Measurements from ENCODE around the gene STRIP2. TPM values are rescaled to one million over a fixed set of nuclear protein-coding genes. Genes with fewer than 3 reads are reported as not detected.

Gene STRIP2
- total and polyA plus RNA-seq, 2 experiments from 2014 or later, result 4.7 to 10.6 TPM

DNA sequence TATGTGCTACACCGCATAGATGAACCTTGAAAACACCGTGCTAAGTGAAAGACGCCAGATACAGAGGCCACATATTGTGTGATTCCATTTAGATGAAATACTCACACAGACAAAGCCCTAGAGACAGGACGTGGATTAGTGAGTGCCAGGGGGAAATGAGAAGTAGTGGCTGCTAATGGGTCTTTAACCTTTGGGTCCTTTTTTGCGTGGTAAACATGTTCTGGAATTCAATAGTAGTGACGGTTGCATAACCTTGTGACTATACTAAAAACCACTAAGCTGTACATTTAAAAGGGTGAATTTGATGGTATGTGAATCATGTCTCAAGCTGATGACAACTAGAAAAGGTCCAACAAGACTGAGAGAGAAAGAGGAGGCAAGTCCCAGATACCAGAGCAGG is 83.7 kb downstream of the STRIP2 start (continued):
- TF ChIP-seq, protein P1, sequence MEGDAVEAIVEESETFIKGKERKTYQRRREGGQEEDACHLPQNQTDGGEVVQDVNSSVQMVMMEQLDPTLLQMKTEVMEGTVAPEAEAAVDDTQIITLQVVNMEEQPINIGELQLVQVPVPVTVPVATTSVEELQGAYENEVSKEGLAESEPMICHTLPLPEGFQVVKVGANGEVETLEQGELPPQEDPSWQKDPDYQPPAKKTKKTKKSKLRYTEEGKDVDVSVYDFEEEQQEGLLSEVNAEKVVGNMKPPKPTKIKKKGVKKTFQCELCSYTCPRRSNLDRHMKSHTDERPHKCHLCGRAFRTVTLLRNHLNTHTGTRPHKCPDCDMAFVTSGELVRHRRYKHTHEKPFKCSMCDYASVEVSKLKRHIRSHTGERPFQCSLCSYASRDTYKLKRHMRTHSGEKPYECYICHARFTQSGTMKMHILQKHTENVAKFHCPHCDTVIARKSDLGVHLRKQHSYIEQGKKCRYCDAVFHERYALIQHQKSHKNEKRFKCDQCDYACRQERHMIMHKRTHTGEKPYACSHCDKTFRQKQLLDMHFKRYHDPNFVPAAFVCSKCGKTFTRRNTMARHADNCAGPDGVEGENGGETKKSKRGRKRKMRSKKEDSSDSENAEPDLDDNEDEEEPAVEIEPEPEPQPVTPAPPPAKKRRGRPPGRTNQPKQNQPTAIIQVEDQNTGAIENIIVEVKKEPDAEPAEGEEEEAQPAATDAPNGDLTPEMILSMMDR (conservative IDR thresholded peaks at IDR 0.05; ENCODE audit: low read depth in 2 of 2), result no peak

GRCh38 chr7:129519464-129519863 is 85.2 kb downstream of the STRIP2 start:
- H3K36me3 ChIP-seq (ENCODE audit: insufficient read depth), result no peaks in the 10 kb centered on the region
- H3K27ac Mint-ChIP-seq, result no peak overlapping the region
- TF ChIP-seq ZNF331 (CRISPR knock-in tag; IDR thresholded peaks at IDR 0.05; ENCODE audit: low read depth), result no peak
- TF ChIP-seq JUNB (IDR thresholded peaks at IDR 0.05; ENCODE audit: unreplicated experiment), result no peak
- no peak for TF ChIP-seq POLR2AphosphoS5 (IDR thresholded peaks at IDR 0.05; ENCODE audit: low read depth)
- TF ChIP-seq CREB1 (CRISPR knock-in tag; IDR thresholded peaks at IDR 0.05; ENCODE audit: low read depth), result no peak
- no peak overlapping the region; the same call in 2 of the 3 replicates for H3K4me3 Mint-ChIP-seq
- peaks cover 10% of the 10 kb centered on the region for H3K27me3 Mint-ChIP-seq (ENCODE audit: insufficient read depth, low read depth, poor library complexity)
- H3K9me2 ChIP-seq (ENCODE audit: insufficient read depth), result no peaks in the 10 kb centered on the region
- no peaks in the 10 kb centered on the region for H3K36me3 Mint-ChIP-seq (ENCODE audit: low read depth)
- DNase-seq (ENCODE audit: low spot score) (no peak), ATAC-seq (peak; percentile 53)
- H2AFZ ChIP-seq, result no peak overlapping the region
- no peak overlapping the region for H3K27ac ChIP-seq (ENCODE audit: low read depth)
- no peaks in the 10 kb centered on the region for H3K27me3 ChIP-seq (ENCODE audit: insufficient read depth)
- H3K4me1 ChIP-seq (ENCODE audit: insufficient read depth), result peaks cover 8% of the 10 kb centered on the region
- H3K4me2 ChIP-seq, result peak overlapping the region; percentile 54; the same call in 1 of the 2 replicates
- H3F3A ChIP-seq (replicated peaks; ENCODE audit: low read depth), result 0 out of 2 replicates have a peak, but pooled peaks cover 3% of the 10 kb centered on the region
- H3K4me3 ChIP-seq, result no peak overlapping the region
- H4K20me1 ChIP-seq (replicated peaks; ENCODE audit: insufficient read depth), result no peaks in the 10 kb centered on the region
- peaks cover 34% of the 10 kb centered on the region for H3K4me1 Mint-ChIP-seq
- H3K9me3 Mint-ChIP-seq, result peaks cover 4% of the 10 kb centered on the region; the same call in 2 of the 3 replicates
- no peaks in the 10 kb centered on the region for H3K79me2 ChIP-seq (replicated peaks; ENCODE audit: insufficient read depth)

- ATAC-seq, result peak; percentile 93
These were observed 88.1 kb downstream of the STRIP2 start for GRCh38 chr7:129522088-129522970.

More at GRCh38 chr7:129522088-129522970, 88.1 kb downstream of the STRIP2 start:
- H3K4me1 ChIP-seq (ENCODE audit: insufficient read depth), result peaks cover 8% of the 10 kb centered on the region
- TF ChIP-seq STAT1 (IDR thresholded peaks at IDR 0.05; ENCODE audit: unreplicated experiment) (no peak), EZH2 (IDR thresholded peaks at IDR 0.05; ENCODE audit: low read depth, unreplicated experiment) (no peak), ZNF114 (CRISPR knock-in tag; IDR thresholded peaks at IDR 0.05) (no peak), ETS1 (IDR thresholded peaks at IDR 0.05) (no peak), POLR2AphosphoS5 (IDR thresholded peaks at IDR 0.05; ENCODE audit: low read depth) (no peak), REST (IDR thresholded peaks at IDR 0.05; ENCODE audit: unreplicated experiment) (peak; percentile 81)
- TF ChIP-seq, protein P1 (conservative IDR thresholded peaks at IDR 0.05; ENCODE audit: low read depth in 2 of 2), result no peak
- H3K4me1 Mint-ChIP-seq, result peaks cover 31% of the 10 kb centered on the region
- H3K27me3 Mint-ChIP-seq (ENCODE audit: insufficient read depth, low read depth, poor library complexity), result peaks cover 12% of the 10 kb centered on the region
- no peak overlapping the region for H3K27ac ChIP-seq (ENCODE audit: low read depth)
- H3K79me2 ChIP-seq (replicated peaks; ENCODE audit: insufficient read depth), result no peaks in the 10 kb centered on the region
- no peaks in the 10 kb centered on the region for H3K27me3 ChIP-seq (ENCODE audit: insufficient read depth)
- H4K20me1 ChIP-seq (replicated peaks; ENCODE audit: insufficient read depth), result no peaks in the 10 kb centered on the region
- H3K4me3 Mint-ChIP-seq, result no peak overlapping the region
- H3K4me3 ChIP-seq, result no peak overlapping the region
- no peaks in the 10 kb centered on the region; the same call in 1 of the 2 replicates for H3K9me2 ChIP-seq (ENCODE audit: insufficient read depth)
- no peaks in the 10 kb centered on the region for H3K36me3 Mint-ChIP-seq (ENCODE audit: low read depth)
- no peak overlapping the region for H3K4me2 ChIP-seq
- H3K27ac Mint-ChIP-seq, result no peak overlapping the region
- peak; percentile 73 for DNase-seq (ENCODE audit: low spot score)
- H3K9me3 Mint-ChIP-seq, result no peaks in the 10 kb centered on the region; the same call in 2 of the 3 replicates
- peak overlapping the region; percentile 86; the same call in 1 of the 2 replicates for H2AFZ ChIP-seq
- H3F3A ChIP-seq (replicated peaks; ENCODE audit: low read depth), result 0 out of 2 replicates have a peak, but pooled peaks cover 3% of the 10 kb centered on the region
- no peaks in the 10 kb centered on the region for H3K36me3 ChIP-seq (ENCODE audit: insufficient read depth)
